GM21360 (cell line): ENCODE data around the gene TEAD4.

Experiments used
- ATAC-seq: cut with Tn5 transposase; IDR thresholded peaks from one replicate; pipeline ENCODE4 v1.9.1; 2021; ENCODE audit warnings: mild to moderate bottlenecking, moderate library complexity; ENCODE audit not compliant: unreplicated experiment

Gene TEAD4

GRCh38 chr12:2960390-2960956, 1.3 kb downstream of the TEAD4 start:
- ATAC-seq = no peak

GRCh38 chr12:2960996-2961616, 1.9 kb downstream of the TEAD4 start:
- no peak for ATAC-seq

DNA sequence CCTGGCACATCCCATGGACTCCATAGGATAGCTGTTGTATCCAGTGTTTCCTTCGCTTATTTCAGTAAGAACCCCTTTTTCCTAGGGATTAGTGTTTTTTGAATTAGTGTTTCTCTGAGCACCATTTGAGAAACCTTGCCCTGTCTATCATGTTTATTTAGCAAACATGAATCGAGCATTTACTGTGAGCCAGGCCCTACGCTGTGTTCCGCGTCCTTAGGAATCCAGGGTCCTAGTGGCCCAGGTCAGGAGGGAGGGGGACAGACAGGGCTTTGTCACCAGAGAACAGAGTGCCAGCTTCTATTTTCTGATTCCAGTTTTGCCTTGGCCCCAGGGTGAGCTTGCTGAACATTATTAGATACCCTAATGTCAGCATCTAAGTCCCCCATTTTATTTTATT, 2.5 kb downstream of the TEAD4 start:
- no peak for ATAC-seq

- no peak for ATAC-seq
Measured at GRCh38 chr12:2963154-2963759, 4.1 kb downstream of the TEAD4 start.

DNA sequence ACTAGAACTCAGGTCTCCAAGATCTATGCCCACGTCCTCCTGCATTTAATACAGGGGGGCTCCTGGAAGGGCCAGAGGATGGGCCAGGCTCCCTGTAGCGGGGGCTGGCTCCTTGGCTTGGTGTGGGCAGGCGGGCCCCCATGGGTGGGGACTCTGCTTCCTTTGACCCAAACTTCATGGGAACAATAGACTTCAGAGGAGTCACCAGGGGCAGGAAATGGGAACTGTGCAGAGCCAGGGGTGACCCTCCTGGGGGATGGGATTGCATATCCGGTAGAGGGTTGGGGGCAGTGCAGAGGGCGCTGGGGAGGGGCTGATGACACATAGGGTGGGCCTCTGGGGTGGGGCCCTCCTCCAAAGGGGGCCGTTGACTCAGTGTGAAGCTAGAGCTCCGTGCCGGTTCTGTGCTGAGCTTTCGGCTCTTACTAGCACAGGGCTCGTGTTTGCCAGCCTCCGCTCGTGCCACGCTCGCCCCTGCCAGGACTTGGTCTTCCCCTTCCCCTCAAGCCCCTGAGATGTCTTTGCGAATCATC, 4.6 kb downstream of the TEAD4 start:
- no peak for ATAC-seq

DNA sequence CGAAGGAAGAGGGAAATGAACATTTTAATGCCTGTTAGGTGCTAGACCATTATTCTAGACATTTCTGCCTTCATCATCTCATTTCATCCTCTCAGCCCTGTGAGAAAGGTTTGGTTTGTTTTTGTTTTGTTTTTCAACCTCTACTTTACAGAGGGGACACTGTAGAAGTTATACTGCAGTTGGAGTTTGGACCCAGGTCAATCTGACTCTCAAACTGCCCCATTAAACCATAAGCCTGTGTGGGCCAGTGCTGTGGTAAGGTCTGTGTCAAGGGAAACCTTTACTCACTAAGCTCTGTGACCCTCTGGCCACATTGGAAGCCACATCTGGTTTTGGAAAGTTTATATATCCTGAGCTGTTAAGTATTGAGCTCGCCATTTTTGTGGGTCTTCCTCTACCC, 8.5 kb downstream of the TEAD4 start:
- ATAC-seq = no peak

- no peak for ATAC-seq
Measured at GRCh38 chr12:2970744-2971143, 11.5 kb downstream of the TEAD4 start.

DNA sequence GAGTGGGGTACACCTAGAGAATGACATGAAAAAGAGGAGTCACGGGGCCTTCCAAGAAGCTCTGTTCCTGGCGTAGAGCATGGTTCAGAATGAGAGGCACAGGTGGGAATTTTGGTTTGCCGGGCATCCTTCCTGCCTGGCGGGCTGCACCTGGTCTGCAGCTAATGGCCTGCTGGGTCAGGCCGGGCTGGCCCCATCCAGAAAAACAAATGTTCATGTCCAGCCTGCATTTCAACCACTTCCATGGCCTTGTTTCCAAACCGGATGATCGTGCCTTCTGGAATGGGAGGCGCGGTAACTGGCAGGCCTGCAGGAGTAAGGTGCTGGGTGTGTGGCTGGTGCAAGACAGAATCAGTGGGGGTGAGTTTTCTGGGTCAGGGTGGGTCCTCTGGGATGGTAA, 14.4 kb downstream of the TEAD4 start:
- no peak for ATAC-seq

DNA sequence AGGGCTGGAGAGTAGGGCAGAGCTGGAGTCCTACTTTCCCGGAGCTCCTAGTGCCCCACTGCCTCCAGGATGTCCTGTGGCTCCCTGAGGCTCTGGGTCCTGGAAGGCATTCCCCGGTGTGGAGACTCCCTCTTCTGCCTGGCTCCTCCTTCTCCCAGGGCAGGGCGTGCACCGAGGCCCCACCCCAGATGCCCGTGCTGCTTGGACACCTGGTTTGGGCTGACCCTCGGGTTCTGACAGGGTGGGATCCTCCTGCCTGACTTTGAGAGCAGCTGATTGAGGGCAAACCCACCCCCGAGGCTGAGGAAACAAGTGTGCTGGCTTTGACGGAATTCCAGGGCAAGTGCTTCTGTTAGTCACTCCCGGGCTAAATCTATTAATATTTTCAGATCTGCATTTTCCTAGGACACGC, 15.4 kb downstream of the TEAD4 start:
- no peak for ATAC-seq

GRCh38 chr12:2976581-2976996, 17.4 kb downstream of the TEAD4 start:
- ATAC-seq = no peak

- ATAC-seq = no peak
Measured at GRCh38 chr12:2977776-2978175, 18.6 kb downstream of the TEAD4 start.

- no peak for ATAC-seq
Measured at GRCh38 chr12:2979806-2980205, 20.6 kb downstream of the TEAD4 start.

GRCh38 chr12:2980630-2981029, 21.4 kb downstream of the TEAD4 start:
- no peak for ATAC-seq

DNA sequence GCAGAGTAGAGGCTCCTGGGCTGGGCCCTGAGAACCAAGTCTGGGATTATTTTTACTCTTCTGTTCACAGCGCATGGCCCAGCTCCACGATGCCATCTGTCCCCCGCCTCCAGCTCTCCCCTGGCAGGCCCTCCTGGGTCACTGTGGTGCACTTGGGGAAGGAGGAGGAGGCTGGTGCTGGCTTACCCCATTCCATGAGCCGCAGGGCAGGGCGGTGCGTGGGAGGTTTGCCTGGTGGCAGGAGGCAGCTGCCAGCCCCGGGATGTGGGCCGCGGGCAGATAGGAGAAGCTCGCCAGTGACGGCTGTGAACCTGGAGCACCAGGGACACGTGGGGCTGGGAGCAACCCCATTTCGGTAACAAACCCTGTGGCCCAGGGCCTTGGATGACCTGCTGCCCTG, 23.2 kb downstream of the TEAD4 start:
- no peak for ATAC-seq

- ATAC-seq = no peak
Measured at GRCh38 chr12:2984249-2984648, 25.1 kb downstream of the TEAD4 start.

DNA sequence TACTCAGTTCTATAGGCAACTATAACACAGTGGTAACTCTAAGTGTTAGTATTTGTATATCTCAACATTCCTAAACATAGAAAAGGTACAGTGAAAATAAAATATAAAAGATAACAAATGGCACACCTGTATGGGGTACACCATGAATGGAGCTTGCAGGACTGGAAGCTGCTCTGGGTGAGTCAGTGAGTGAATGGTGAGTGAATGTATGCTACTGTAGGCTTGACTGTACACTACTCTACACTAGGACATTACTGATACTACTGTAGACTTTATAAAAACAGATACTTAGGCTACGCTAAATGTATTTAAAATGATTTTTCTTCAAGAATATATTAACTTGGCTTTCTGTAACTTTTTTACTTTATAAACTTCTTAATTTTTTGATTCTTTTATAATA, 25.5 kb downstream of the TEAD4 start:
- no peak for ATAC-seq

DNA sequence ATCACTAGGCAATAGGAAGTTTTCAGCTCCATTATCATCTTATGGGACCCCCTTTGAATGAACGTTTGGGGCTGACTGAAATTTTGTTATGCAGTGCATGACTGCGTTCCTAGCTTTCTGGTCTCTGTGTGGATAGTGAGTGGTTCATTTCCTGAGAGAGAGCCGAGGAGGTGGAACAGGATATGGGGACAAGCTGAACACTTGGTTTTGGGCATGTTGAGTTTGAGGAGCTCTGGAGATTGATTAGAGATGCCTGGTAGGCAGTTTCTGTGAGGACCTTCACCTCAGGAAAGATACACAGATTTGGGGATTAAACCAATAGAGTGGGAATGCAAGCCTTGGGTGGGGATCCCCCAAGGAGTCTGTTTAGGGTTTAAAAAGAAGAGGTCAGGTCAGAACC, 27.7 kb downstream of the TEAD4 start:
- ATAC-seq = no peak

DNA sequence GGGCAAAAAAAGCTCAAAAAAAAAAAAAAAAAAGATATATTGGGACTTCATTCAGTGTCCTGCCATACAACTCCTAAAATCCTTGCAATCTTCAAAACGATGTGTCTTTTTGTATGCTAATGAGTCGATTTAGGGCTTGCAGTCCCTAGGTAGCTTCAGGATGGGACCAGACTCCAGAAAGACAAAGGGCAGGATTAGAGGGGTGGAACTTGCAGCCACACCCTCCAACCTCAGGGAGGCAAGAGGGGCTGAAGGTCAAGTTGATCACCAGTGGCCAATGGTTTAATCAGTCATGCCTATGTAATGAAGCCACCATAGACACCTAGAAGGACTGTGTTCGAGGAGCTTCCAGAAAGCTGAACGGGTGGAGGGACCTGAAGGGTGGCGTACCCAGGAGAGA, 29.3 kb downstream of the TEAD4 start:
- ATAC-seq = no peak

GRCh38 chr12:2992724-2993123, 33.5 kb downstream of the TEAD4 start:
- ATAC-seq = no peak

DNA sequence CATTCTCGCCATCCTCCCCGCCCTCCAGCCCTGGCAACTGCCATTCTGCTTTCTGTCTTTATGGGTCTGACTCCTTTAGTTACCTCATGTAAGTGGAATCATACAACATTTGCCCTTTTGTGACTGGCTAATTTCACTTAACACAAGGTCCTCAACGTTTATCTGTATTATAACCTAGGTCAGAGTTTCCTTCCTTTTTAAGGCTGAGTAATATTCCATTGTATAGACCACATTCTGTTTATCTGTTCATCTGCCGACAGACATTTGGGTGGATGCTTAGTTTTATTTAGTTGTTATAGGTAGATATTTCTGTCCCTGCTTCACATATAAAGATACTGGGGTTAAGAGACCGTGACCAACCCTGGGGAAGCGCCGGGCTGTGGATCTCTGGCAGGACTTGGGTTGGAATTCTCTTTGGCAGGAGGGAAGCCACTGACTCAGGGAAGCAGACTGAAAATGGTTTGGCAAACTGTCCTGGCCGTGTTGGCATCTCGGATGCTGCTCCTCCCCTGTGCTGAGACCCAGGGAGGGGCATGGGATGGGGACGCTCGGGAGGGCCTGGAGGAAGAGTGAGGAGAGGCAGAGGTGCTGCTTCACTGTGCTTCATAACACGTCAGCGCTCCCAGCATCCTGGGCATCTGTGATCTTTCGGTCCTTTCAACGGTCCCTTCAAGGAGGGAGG, 38.9 kb downstream of the TEAD4 start:
- ATAC-seq = no peak

- ATAC-seq = no peak
Measured at GRCh38 chr12:2998789-2999264, 39.6 kb downstream of the TEAD4 start.
